SK-MEL-5 (cell line): Measurements from ENCODE around the gene FAM135A. TPM values are rescaled to one million over a fixed set of nuclear protein-coding genes. Genes with fewer than 3 reads are reported as not detected.

Experiments
- small RNA-seq, 2 experiments: library from RNA; depleted of rRNA; stranded (forward); fragments of <200 nt; gene quantifications; one replicate each; pipeline ENCODE3, GENCODE V24; 2014
- total RNA-seq: library from RNA; depleted of rRNA; stranded (reverse); fragments of >200 nt; shearing (Covaris generic); gene quantifications from 2 replicates; pipeline ENCODE4 v1.2.3, GENCODE V29; 2014; rRNA removed

FAM135A gene
- total RNA-seq, 1 experiment from 2014 or later, result 11.5 TPM

Small RNA genes within 50 kb of the gene (small RNA-seq; reads per million reads assigned to genes)
- gene RNU7-48P, result 0 reads per million in 2 experiments

Other genes with a start within 250 kb of the FAM135A start
- 3.6 and 7.0 TPM in 2 replicates for gene COL9A1, start 110.4 kb upstream of the FAM135A start, total RNA-seq
- gene SDHAF4, start 153.4 kb downstream of the FAM135A start, total RNA-seq, result 1.3 and 1.6 TPM in 2 replicates